H9 (cell line): ENCODE results near the gene SREBF2. TPM values are rescaled to one million over a fixed set of nuclear protein-coding genes. Genes with fewer than 3 reads are reported as not detected.

ENCODE experiments used
- DNase-seq: peaks from one replicate; pipeline ENCODE4 v3.0.0-alpha.2; 2017
- H2AFZ ChIP-seq: one replicate; pipeline ENCODE4 v1.6.1; 2013; ENCODE audit warnings: mild to moderate bottlenecking, low read length, control low read depth, moderate library complexity
- H2AK5ac ChIP-seq: 2 replicates; pipeline ENCODE4 v1.6.1; 2013; ENCODE audit warnings: low read length, control low read depth, mixed read lengths; ENCODE audit not compliant: insufficient read length
- H2BK120ac ChIP-seq: one replicate; pipeline ENCODE4 v1.6.1; 2013; ENCODE audit warnings: low read depth, mild to moderate bottlenecking, low read length, control low read depth, inconsistent platforms; ENCODE audit not compliant: poor library complexity, severe bottlenecking
- H2BK12ac ChIP-seq: 2 replicates; pipeline ENCODE4 v1.6.1; 2013; ENCODE audit warnings: low read length, control low read depth, mixed read lengths, low read depth; ENCODE audit not compliant: insufficient read length
- H2BK15ac ChIP-seq: 2 replicates; pipeline ENCODE4 v1.6.1; 2013; ENCODE audit warnings: low read depth, low read length, control low read depth
- H2BK20ac ChIP-seq: one replicate; pipeline ENCODE4 v1.6.1; 2013; ENCODE audit warnings: low read depth, mild to moderate bottlenecking, low read length, control low read depth, inconsistent platforms; ENCODE audit not compliant: poor library complexity, severe bottlenecking
- H2BK5ac ChIP-seq: 2 replicates; pipeline ENCODE4 v1.6.1; 2013; ENCODE audit warnings: low read length, control low read depth, mixed read lengths; ENCODE audit not compliant: insufficient read length
- H3K14ac ChIP-seq: 2 replicates; pipeline ENCODE4 v1.6.1; 2013; ENCODE audit warnings: low read length, control low read depth; ENCODE audit not compliant: insufficient read depth
- H3K18ac ChIP-seq: 2 replicates; pipeline ENCODE4 v1.6.1; 2013; ENCODE audit warnings: low read depth, mild to moderate bottlenecking, mixed read lengths, low read length, control low read depth; ENCODE audit not compliant: insufficient read length
- H3K23ac ChIP-seq: 2 replicates; pipeline ENCODE4 v1.6.1; 2013; ENCODE audit warnings: low read length, control low read depth, mixed read lengths, low read depth; ENCODE audit not compliant: insufficient read length
- H3K23me2 ChIP-seq: 2 replicates; pipeline ENCODE4 v1.6.1; 2013; ENCODE audit warnings: low read depth, mild to moderate bottlenecking, mixed read lengths, low read length, control low read depth; ENCODE audit not compliant: insufficient read length, poor library complexity, severe bottlenecking
- H3K27ac ChIP-seq: 2 replicates; pipeline ENCODE4 v1.5.1; 2013; ENCODE audit warnings: low read length, control low read depth, mixed read lengths, low read depth; ENCODE audit not compliant: insufficient read length
- H3K27me3 ChIP-seq: 2 replicates; pipeline ENCODE4 v1.6.1; 2013; ENCODE audit warnings: low read length, control low read depth, inconsistent platforms; ENCODE audit not compliant: insufficient read depth
- H3K4ac ChIP-seq: 2 replicates; pipeline ENCODE4 v1.6.1; 2013; ENCODE audit warnings: low read depth, mild to moderate bottlenecking, control low read depth, inconsistent platforms, low read length, moderate library complexity
- H3K4me1 ChIP-seq: 2 replicates; pipeline ENCODE4 v1.6.1; 2013; ENCODE audit warnings: low read length, control low read depth, inconsistent platforms; ENCODE audit not compliant: insufficient read depth
- H3K4me2 ChIP-seq: 2 replicates; pipeline ENCODE4 v1.6.1; 2013; ENCODE audit warnings: low read length, control low read depth, mixed read lengths; ENCODE audit not compliant: insufficient read length, insufficient read depth
- H3K56ac ChIP-seq: 2 replicates; pipeline ENCODE4 v1.6.1; 2013; ENCODE audit warnings: low read depth, mild to moderate bottlenecking, mixed read lengths, low read length, control low read depth; ENCODE audit not compliant: insufficient read length
- H3K79me1 ChIP-seq: 2 replicates; pipeline ENCODE4 v1.6.1; 2013; ENCODE audit warnings: low read depth, mild to moderate bottlenecking, moderate library complexity, low read length, control low read depth, inconsistent platforms; ENCODE audit not compliant: insufficient read depth, poor library complexity, severe bottlenecking
- H3K79me2 ChIP-seq: 2 replicates; pipeline ENCODE4 v1.6.1; 2013; ENCODE audit warnings: low read length, control low read depth, inconsistent platforms; ENCODE audit not compliant: insufficient read depth
- H3K9ac ChIP-seq: 2 replicates; pipeline ENCODE4 v1.6.1; 2013; ENCODE audit warnings: low read length, control low read depth, mixed read lengths; ENCODE audit not compliant: insufficient read length; ENCODE audit errors: extremely low read depth
- H3K9me3 ChIP-seq: one replicate; pipeline ENCODE4 v1.6.1; 2013; ENCODE audit warnings: low read depth, low read length, inconsistent platforms; ENCODE audit not compliant: control insufficient read depth
- H3T11ph ChIP-seq: one replicate; pipeline ENCODE4 v1.6.1; 2013; ENCODE audit warnings: mild to moderate bottlenecking, low read length, control low read depth, inconsistent platforms
- H4K20me1 ChIP-seq: one replicate; pipeline ENCODE4 v1.6.1; 2013; ENCODE audit not compliant: control insufficient read depth, insufficient read length, insufficient read depth
- H4K5ac ChIP-seq: 2 replicates; pipeline ENCODE4 v1.6.1; 2013; ENCODE audit warnings: low read depth, mild to moderate bottlenecking, mixed read lengths, low read length, control low read depth; ENCODE audit not compliant: insufficient read length
- H4K8ac ChIP-seq: replicated peaks from 2 replicates; pipeline ENCODE4 v1.6.1; 2013; ENCODE audit warnings: low read length, control low read depth, mixed read lengths, low read depth; ENCODE audit not compliant: insufficient read length
- H4K91ac ChIP-seq: 2 replicates; pipeline ENCODE4 v1.6.1; 2013; ENCODE audit warnings: low read depth, mild to moderate bottlenecking, moderate library complexity, mixed read lengths, low read length, control low read depth; ENCODE audit not compliant: insufficient read length
- H3K27ac Mint-ChIP-seq, 3 experiments: 2 replicates in 2 of 3; 3 replicates in 1 of 3; pipeline ENCODE4 v1.8.0; 2020 to 2021; ENCODE audit warnings: mixed read lengths in 3 of 3, mild to moderate bottlenecking in 1 of 3, moderate library complexity in 1 of 3
- H3K27me3 Mint-ChIP-seq: 2 replicates; pipeline ENCODE4 v1.8.0; 2021; ENCODE audit warnings: low read depth, mild to moderate bottlenecking, moderate library complexity, mixed read lengths
- H3K36me3 Mint-ChIP-seq, 3 experiments: 2 replicates in 2 of 3; 3 replicates in 1 of 3; pipeline ENCODE4 v1.8.0; 2020 to 2021; ENCODE audit warnings: low read depth in 3 of 3, mixed read lengths in 3 of 3; ENCODE audit not compliant: insufficient read depth in 1 of 3
- H3K4me1 Mint-ChIP-seq, 2 experiments: 2 replicates each; pipeline ENCODE4 v1.8.0; 2020; ENCODE audit warnings: mixed read lengths in 2 of 2
- H3K4me3 Mint-ChIP-seq, 2 experiments: 2 replicates in 1 of 2; 3 replicates in 1 of 2; pipeline ENCODE4 v1.8.0; 2020 to 2021; ENCODE audit warnings: mild to moderate bottlenecking in 2 of 2, mixed read lengths in 2 of 2, moderate library complexity in 1 of 2
- H3K9me3 Mint-ChIP-seq, 2 experiments: 2 replicates in 1 of 2; 3 replicates in 1 of 2; pipeline ENCODE4 v1.8.0; 2020; ENCODE audit warnings: mild to moderate bottlenecking in 2 of 2, mixed read lengths in 2 of 2, moderate library complexity in 1 of 2
- WGBS: extraction: QIAGEN DNeasy Blood & Tissue Kit; methylation state at CpG from one replicate; pipeline ENCODE4 v1.1.7; 2013; ENCODE audit warnings: missing lambda C conversion rate, low lambda C conversion rate, mixed read lengths; ENCODE audit not compliant: insufficient read length; ENCODE audit errors: extremely low coverage; 5-methylcytosine and 5-hydroxymethylcytosine counted together
- total RNA-seq: library from RNA; stranded (reverse); gene quantifications from 2 replicates; pipeline ENCODE4 v1.2.1, GENCODE V29; 2021
- TF ChIP-seq, protein P1 (sequence below): fragments of 200-600 bp; sonication (generic); conservative IDR thresholded peaks from 3 replicates; pipeline ENCODE4 v1.8.0; 2021; ENCODE audit warnings: antibody characterized with exemption, mild to moderate bottlenecking

SREBF2 gene
- total RNA-seq, 1 experiment from 2014 or later, result 146 TPM

DNA sequence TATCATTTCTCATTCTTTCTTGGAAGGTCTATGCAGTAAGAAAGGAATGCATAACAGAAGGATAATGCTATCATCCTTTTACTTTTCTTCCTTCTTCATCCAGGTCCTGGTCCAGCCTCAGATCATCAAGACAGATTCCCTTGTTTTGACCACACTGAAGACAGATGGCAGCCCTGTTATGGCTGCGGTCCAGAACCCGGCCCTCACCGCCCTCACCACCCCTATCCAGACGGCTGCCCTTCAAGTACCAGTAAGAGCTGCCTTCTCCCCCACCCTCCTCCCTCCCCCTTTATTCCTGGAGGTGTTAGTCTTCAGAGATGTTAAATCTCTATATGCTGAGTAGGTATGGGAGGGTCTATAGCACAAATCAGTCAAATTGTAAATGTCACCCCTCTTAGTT is 37.9 kb downstream of the SREBF2 start:
- no peaks in the 10 kb centered on the region for H3K27me3 Mint-ChIP-seq
- H3T11ph ChIP-seq, result no peak overlapping the region
- no peak overlapping the region for H2BK12ac ChIP-seq
- H3K4me1 ChIP-seq, result no peaks in the 10 kb centered on the region
- H2BK120ac ChIP-seq, result no peak overlapping the region
- H4K91ac ChIP-seq, result no peak overlapping the region
- no CpG with 5 or more reads among the region's 4 CpGs for WGBS
- H3K23ac ChIP-seq, result no peak overlapping the region
- H2BK15ac ChIP-seq, result no peak overlapping the region
- no peak overlapping the region for H3K56ac ChIP-seq
- no peaks in the 10 kb centered on the region for H3K27me3 ChIP-seq
- H3K23me2 ChIP-seq, result no peaks in the 10 kb centered on the region
- H3K9ac ChIP-seq, result no peak overlapping the region
- no peaks in the 10 kb centered on the region for H4K20me1 ChIP-seq
- H4K5ac ChIP-seq, result no peak overlapping the region
- no peaks in the 10 kb centered on the region for H3K79me2 ChIP-seq
- TF ChIP-seq, protein P1, sequence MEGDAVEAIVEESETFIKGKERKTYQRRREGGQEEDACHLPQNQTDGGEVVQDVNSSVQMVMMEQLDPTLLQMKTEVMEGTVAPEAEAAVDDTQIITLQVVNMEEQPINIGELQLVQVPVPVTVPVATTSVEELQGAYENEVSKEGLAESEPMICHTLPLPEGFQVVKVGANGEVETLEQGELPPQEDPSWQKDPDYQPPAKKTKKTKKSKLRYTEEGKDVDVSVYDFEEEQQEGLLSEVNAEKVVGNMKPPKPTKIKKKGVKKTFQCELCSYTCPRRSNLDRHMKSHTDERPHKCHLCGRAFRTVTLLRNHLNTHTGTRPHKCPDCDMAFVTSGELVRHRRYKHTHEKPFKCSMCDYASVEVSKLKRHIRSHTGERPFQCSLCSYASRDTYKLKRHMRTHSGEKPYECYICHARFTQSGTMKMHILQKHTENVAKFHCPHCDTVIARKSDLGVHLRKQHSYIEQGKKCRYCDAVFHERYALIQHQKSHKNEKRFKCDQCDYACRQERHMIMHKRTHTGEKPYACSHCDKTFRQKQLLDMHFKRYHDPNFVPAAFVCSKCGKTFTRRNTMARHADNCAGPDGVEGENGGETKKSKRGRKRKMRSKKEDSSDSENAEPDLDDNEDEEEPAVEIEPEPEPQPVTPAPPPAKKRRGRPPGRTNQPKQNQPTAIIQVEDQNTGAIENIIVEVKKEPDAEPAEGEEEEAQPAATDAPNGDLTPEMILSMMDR, result no peak
- no peak overlapping the region for H3K4ac ChIP-seq
- H3K4me3 Mint-ChIP-seq, result no peak overlapping the region
- no peak overlapping the region for H3K18ac ChIP-seq
- no peaks in the 10 kb centered on the region for H3K9me3 Mint-ChIP-seq
- H3K4me2 ChIP-seq, result no peak overlapping the region
- no peak overlapping the region for H2AFZ ChIP-seq
- no peak overlapping the region for H2AK5ac ChIP-seq
- H2BK5ac ChIP-seq, result no peak overlapping the region
- H2BK20ac ChIP-seq, result no peak overlapping the region
- no peak for DNase-seq
- no peaks in the 10 kb centered on the region for H3K4me1 Mint-ChIP-seq
- peaks cover 44 to 86% (median 86%) of the 10 kb centered on the region in 3 experiments; a peak in 6 of 7 replicates for H3K36me3 Mint-ChIP-seq
- no peaks in the 10 kb centered on the region for H3K9me3 ChIP-seq
- no peak overlapping the region for H4K8ac ChIP-seq
- no peak overlapping the region for H3K27ac Mint-ChIP-seq
- H3K79me1 ChIP-seq, result no peaks in the 10 kb centered on the region
- no peak overlapping the region for H3K14ac ChIP-seq
- H3K27ac ChIP-seq, result no peak overlapping the region
